Right lobe of liver (tissue), 4 donors: ENCODE measurements around the gene CEP19.

Experiments used
- CTCF ChIP-seq, 4 donors: fragments of 200-600 bp in 3 of 4; fragments of 450-650 bp in 1 of 4; IDR thresholded peaks; one replicate each; pipeline versions ENCODE4 v1.5.1 to v1.8.0; 2016 to 2022; ENCODE audit warnings: antibody characterized with exemption in 4 of 4, mild to moderate bottlenecking in 2 of 4
- POLR2A ChIP-seq: fragments of 450-650 bp; IDR thresholded peaks from one replicate; pipeline ENCODE4 v1.6.1; 2017; ENCODE audit warnings: antibody characterized with exemption, mild to moderate bottlenecking
- donor health status: DM: no; HTN: no; CAD: no.
- donor health status: DM: no; HTN: no; CAD: no.
- donor health status: DM: no; HTN: yes; CAD: no.

- TF ChIP-seq CTCF (IDR thresholded peaks at IDR 0.05) = no peak
- no peak for TF ChIP-seq POLR2A
Observed at GRCh38 chr3:196700801-196701200, 11.2 kb downstream of the CEP19 start.
